Right lobe of liver (tissue), 4 donors: Measurements from ENCODE around the gene HOXA11.

Experiments used
- CTCF ChIP-seq, 4 donors: fragments of 200-600 bp in 3 of 4; fragments of 450-650 bp in 1 of 4; IDR thresholded peaks; one replicate each; pipeline versions ENCODE4 v1.5.1 to v1.8.0; 2016 to 2022; ENCODE audit warnings: antibody characterized with exemption in 4 of 4, mild to moderate bottlenecking in 2 of 4
- POLR2A ChIP-seq: fragments of 450-650 bp; IDR thresholded peaks from one replicate; pipeline ENCODE4 v1.6.1; 2017; ENCODE audit warnings: antibody characterized with exemption, mild to moderate bottlenecking
- donor health status: DM: no; HTN: no; CAD: no.
- donor health status: DM: no; HTN: no; CAD: no.
- donor health status: DM: no; HTN: yes; CAD: no.

- TF ChIP-seq CTCF (IDR thresholded peaks at IDR 0.05) (no peak), POLR2A (no peak)
Observed at GRCh38 chr7:27172315-27172774, 12.7 kb downstream of the HOXA11 start.
